ENCODE data around the gene SCEL. TPM values are rescaled to one million over a fixed set of nuclear protein-coding genes. Genes with fewer than 3 reads are reported as not detected.

Gene SCEL
- total and polyA plus RNA-seq, 2 of the 8 experiments (the other 6 are each of a cell fraction or from before 2014, with no cell fraction given) = not detected

DNA sequence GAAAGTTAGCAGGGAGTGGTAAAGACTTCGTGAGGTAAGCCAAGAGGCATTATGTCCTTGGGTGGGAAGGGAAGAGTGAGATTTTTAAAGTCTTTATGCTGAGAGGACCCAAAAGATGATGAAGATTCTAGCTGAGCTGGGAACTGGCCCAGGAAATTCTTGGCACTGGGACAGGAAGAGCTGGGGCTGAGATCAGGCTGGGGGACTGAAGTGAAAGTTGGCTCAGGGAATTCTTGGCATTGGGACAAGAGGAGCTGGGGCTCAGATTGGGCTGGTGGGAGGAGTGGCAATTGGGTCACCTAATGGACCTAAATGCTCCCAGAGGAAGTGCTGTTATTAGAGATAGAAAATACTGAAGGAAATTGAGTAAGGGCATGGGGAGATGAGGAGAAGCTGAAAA is 8.8 kb downstream of the SCEL start (continued):
- TF ChIP-seq SUZ12 (IDR thresholded peaks at IDR 0.05; ENCODE audit: low read length) (no peak), HDAC2 (IDR thresholded peaks at IDR 0.05; ENCODE audit: borderline replicate concordance in 1 of 2, low read depth in 2 of 2, low read length in 2 of 2) (no peak), CTBP2 (IDR thresholded peaks at IDR 0.05; ENCODE audit: borderline replicate concordance, insufficient read depth, insufficient read length, low read length) (no peak)
